Measurements from ENCODE around the gene CMSS1. TPM values are rescaled to one million over a fixed set of nuclear protein-coding genes. Genes with fewer than 3 reads are reported as not detected.

Gene CMSS1
- total RNA-seq, 1 experiment from 2014 or later = 55.8 TPM

GRCh38 chr3:100107221-100107814 lies 289.7 kb downstream of the CMSS1 start:
- intact Hi-C loops (cut with micrococcal nuclease; ENCODE audit: unreplicated experiment) = no loop called here
- H3K4me1 Mint-ChIP-seq (ENCODE audit: low read depth, unreplicated experiment) = peaks cover 40% of the 10 kb centered on the region
- H3K27me3 Mint-ChIP-seq (ENCODE audit: unreplicated experiment) = no peaks in the 10 kb centered on the region
- no peaks in the 10 kb centered on the region for H3K9me3 Mint-ChIP-seq (ENCODE audit: low read depth, unreplicated experiment)
- H3K4me3 Mint-ChIP-seq (ENCODE audit: low read depth, unreplicated experiment) = no peak overlapping the region
- H3K27ac Mint-ChIP-seq (ENCODE audit: unreplicated experiment) = no peak overlapping the region
- CTCF ChIA-PET = no interaction called here
- no peak for DNase-seq
- H3K36me3 Mint-ChIP-seq (ENCODE audit: insufficient read depth, unreplicated experiment) = no peaks in the 10 kb centered on the region
- no TSS peak for BruUV-seq (replicated peaks)
- TF ChIP-seq CTCF (IDR thresholded peaks at IDR 0.05; ENCODE audit: unreplicated experiment) = no peak

DNA sequence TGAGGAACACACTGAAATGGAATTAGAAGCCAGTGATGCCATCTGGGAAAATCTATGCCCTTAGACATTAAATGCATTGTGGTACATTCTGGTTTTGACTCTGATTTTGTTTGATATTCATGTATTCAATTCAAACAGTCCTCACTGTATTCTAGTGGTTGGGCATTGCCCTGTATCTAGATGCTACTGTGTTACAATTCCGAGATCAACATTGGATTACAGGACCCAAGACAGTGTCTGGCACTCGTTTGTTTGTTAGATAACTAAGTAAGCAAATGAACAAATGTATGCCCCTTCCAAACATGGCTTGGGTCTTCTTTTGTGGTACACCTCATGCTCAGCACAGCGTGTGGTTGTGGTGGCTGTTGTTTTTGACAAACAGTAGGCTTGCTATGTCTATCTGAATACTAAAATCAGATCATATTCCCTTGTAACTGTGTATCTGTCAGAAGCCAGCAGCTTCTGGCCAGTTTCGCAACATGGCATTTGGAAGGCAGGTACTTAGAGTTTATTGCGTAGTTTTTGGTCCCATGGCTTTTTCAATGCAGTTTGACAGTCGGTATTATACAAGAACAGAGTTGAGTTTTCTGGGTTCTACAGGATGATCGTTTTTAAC lies 290.9 kb downstream of the CMSS1 start:
- intact Hi-C loops (cut with micrococcal nuclease; ENCODE audit: unreplicated experiment) = no loop called here
- no peaks in the 10 kb centered on the region for H3K27me3 Mint-ChIP-seq (ENCODE audit: unreplicated experiment)
- peaks cover 29% of the 10 kb centered on the region for H3K4me1 Mint-ChIP-seq (ENCODE audit: low read depth, unreplicated experiment)
- CTCF ChIA-PET = no interaction called here
- no peak for TF ChIP-seq CTCF (IDR thresholded peaks at IDR 0.05; ENCODE audit: unreplicated experiment)
- no peak overlapping the region for H3K27ac Mint-ChIP-seq (ENCODE audit: unreplicated experiment)
- no peaks in the 10 kb centered on the region for H3K36me3 Mint-ChIP-seq (ENCODE audit: insufficient read depth, unreplicated experiment)
- BruUV-seq (replicated peaks) = no TSS peak
- H3K4me3 Mint-ChIP-seq (ENCODE audit: low read depth, unreplicated experiment) = no peak overlapping the region
- DNase-seq = no peak
- no peaks in the 10 kb centered on the region for H3K9me3 Mint-ChIP-seq (ENCODE audit: low read depth, unreplicated experiment)

DNA sequence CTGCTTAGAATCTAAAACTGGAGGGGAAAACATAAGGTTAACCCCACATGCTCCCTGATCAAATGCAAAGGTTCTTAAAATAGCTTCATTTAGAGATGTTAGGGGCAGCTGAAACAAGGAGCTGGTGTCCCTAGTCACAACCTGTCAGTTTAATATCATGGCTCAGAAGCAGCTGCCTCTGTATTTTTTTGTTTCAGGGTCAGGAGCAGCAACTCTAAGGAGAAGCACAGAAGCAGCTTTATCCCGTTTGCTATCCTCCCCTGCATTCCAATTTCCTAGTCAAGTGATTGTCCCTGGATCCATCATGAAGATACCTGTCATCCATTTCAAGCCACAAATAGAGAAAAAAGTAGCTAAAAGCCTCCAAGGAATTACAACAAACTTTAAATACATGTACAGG lies 292.5 kb downstream of the CMSS1 start:
- intact Hi-C loops (cut with micrococcal nuclease; ENCODE audit: unreplicated experiment) = no loop called here
- Mint-ChIP-seq H3K9me3 (ENCODE audit: low read depth, unreplicated experiment) (no peaks in the 10 kb centered on the region), H3K27me3 (ENCODE audit: unreplicated experiment) (no peaks in the 10 kb centered on the region), H3K4me1 (ENCODE audit: low read depth, unreplicated experiment) (peaks cover 19% of the 10 kb centered on the region), H3K27ac (ENCODE audit: unreplicated experiment) (no peak overlapping the region), H3K36me3 (ENCODE audit: insufficient read depth, unreplicated experiment) (no peaks in the 10 kb centered on the region), H3K4me3 (ENCODE audit: low read depth, unreplicated experiment) (no peak overlapping the region)
- TF ChIP-seq CTCF (IDR thresholded peaks at IDR 0.05; ENCODE audit: unreplicated experiment) = no peak
- no peak for DNase-seq
- BruUV-seq (replicated peaks) = no TSS peak
- CTCF ChIA-PET = no interaction called here

- no peak for TF ChIP-seq CTCF (IDR thresholded peaks at IDR 0.05; ENCODE audit: unreplicated experiment)
- Mint-ChIP-seq H3K36me3 (ENCODE audit: insufficient read depth, unreplicated experiment) (peaks cover 5% of the 10 kb centered on the region), H3K4me1 (ENCODE audit: low read depth, unreplicated experiment) (peaks cover 3% of the 10 kb centered on the region), H3K27me3 (ENCODE audit: unreplicated experiment) (no peaks in the 10 kb centered on the region), H3K4me3 (ENCODE audit: low read depth, unreplicated experiment) (no peak overlapping the region), H3K9me3 (ENCODE audit: low read depth, unreplicated experiment) (peaks cover 3% of the 10 kb centered on the region), H3K27ac (ENCODE audit: unreplicated experiment) (no peak overlapping the region)
- CTCF ChIA-PET = no interaction called here
- intact Hi-C loops (cut with micrococcal nuclease; ENCODE audit: unreplicated experiment) = no loop called here
- BruUV-seq (replicated peaks) = no TSS peak
- no peak for DNase-seq
Measured at GRCh38 chr3:100111728-100112127, 294.1 kb downstream of the CMSS1 start.

Data from Calu3 (cell line).